ENCODE results near the gene ISY1.

DNA sequence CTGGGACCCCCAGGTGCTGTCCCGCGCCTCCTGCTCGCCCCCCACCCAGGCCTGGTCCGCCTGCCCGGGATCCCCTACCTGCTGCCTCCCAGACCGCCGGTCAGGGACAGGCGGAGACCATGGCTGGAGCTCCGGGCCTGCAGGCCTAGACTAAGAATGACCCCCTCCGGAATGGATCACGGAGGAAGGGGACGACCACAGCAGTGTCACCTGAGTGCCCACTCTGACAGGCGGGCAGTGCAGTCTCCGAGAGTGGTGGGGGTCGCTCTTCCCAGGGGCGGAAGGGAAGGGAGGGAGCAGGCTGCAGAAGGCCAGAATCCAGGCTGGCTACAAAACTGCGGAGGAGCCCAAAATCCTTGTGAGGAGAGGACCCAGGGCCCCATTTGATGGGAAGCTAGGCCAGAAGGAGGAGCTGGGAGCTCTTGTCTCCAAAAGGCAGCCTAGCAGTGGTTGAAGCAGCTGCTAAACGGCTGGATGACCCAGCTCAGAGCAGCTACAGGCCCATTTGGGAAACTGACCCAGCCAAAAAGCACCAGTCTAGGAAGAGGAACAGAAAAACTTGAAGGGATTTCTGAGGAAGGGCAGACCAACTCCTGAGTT, 38.4 kb downstream of the ISY1 start:
- TF ChIP-seq, protein P1, sequence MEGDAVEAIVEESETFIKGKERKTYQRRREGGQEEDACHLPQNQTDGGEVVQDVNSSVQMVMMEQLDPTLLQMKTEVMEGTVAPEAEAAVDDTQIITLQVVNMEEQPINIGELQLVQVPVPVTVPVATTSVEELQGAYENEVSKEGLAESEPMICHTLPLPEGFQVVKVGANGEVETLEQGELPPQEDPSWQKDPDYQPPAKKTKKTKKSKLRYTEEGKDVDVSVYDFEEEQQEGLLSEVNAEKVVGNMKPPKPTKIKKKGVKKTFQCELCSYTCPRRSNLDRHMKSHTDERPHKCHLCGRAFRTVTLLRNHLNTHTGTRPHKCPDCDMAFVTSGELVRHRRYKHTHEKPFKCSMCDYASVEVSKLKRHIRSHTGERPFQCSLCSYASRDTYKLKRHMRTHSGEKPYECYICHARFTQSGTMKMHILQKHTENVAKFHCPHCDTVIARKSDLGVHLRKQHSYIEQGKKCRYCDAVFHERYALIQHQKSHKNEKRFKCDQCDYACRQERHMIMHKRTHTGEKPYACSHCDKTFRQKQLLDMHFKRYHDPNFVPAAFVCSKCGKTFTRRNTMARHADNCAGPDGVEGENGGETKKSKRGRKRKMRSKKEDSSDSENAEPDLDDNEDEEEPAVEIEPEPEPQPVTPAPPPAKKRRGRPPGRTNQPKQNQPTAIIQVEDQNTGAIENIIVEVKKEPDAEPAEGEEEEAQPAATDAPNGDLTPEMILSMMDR (IDR thresholded peaks at IDR 0.05 in 2 of 3, conservative IDR thresholded peaks at IDR 0.05 in 1 of 3; ENCODE audit: borderline replicate concordance in 1 of 3, insufficient read depth in 1 of 3, low read depth in 2 of 3, low read length in 2 of 3): no peak
- no peak for TF ChIP-seq EZH2 (IDR thresholded peaks at IDR 0.05)
- TF ChIP-seq SRF (IDR thresholded peaks at IDR 0.05; ENCODE audit: low read depth): no peak
- TF ChIP-seq POLR2A (IDR thresholded peaks at IDR 0.05; ENCODE audit: borderline replicate concordance, extremely low read depth, insufficient read depth, insufficient read length): no peak
- TF ChIP-seq, protein P2, sequence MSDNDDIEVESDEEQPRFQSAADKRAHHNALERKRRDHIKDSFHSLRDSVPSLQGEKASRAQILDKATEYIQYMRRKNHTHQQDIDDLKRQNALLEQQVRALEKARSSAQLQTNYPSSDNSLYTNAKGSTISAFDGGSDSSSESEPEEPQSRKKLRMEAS (IDR thresholded peaks at IDR 0.05): no peak
- TF ChIP-seq, protein P3, sequence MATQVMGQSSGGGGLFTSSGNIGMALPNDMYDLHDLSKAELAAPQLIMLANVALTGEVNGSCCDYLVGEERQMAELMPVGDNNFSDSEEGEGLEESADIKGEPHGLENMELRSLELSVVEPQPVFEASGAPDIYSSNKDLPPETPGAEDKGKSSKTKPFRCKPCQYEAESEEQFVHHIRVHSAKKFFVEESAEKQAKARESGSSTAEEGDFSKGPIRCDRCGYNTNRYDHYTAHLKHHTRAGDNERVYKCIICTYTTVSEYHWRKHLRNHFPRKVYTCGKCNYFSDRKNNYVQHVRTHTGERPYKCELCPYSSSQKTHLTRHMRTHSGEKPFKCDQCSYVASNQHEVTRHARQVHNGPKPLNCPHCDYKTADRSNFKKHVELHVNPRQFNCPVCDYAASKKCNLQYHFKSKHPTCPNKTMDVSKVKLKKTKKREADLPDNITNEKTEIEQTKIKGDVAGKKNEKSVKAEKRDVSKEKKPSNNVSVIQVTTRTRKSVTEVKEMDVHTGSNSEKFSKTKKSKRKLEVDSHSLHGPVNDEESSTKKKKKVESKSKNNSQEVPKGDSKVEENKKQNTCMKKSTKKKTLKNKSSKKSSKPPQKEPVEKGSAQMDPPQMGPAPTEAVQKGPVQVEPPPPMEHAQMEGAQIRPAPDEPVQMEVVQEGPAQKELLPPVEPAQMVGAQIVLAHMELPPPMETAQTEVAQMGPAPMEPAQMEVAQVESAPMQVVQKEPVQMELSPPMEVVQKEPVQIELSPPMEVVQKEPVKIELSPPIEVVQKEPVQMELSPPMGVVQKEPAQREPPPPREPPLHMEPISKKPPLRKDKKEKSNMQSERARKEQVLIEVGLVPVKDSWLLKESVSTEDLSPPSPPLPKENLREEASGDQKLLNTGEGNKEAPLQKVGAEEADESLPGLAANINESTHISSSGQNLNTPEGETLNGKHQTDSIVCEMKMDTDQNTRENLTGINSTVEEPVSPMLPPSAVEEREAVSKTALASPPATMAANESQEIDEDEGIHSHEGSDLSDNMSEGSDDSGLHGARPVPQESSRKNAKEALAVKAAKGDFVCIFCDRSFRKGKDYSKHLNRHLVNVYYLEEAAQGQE (IDR thresholded peaks at IDR 0.05; ENCODE audit: low read depth): no peak
- TF ChIP-seq EGR1 (IDR thresholded peaks at IDR 0.05; ENCODE audit: low read depth): no peak
- no peak for TF ChIP-seq FOSL1 (IDR thresholded peaks at IDR 0.05; ENCODE audit: low read depth)
- no peak for TF ChIP-seq POLR2AphosphoS5 (IDR thresholded peaks at IDR 0.05; ENCODE audit: low read depth, low read length)
- no peak for TF ChIP-seq ZNF274 (IDR thresholded peaks at IDR 0.05; ENCODE audit: low read depth, low read length)
- TF ChIP-seq YY1 (IDR thresholded peaks at IDR 0.05; ENCODE audit: extremely low read depth, insufficient replicate concordance, low read depth, low read length): no peak
- no peak for TF ChIP-seq RAD21 (IDR thresholded peaks at IDR 0.05; ENCODE audit: low read depth)
- TF ChIP-seq JUND (IDR thresholded peaks at IDR 0.05): no peak

Data from HCT116 (cell line).